Measurements from ENCODE around the gene GPR107.

GRCh38 chr9:130107234-130107861 lies 53.6 kb downstream of the GPR107 start:
- TF ChIP-seq CTCF (IDR thresholded peaks at IDR 0.05) (peak; percentile 80 to 87 (median 86)), POLR2A (IDR thresholded peaks at IDR 0.05) (no peak), POLR2AphosphoS5 (IDR thresholded peaks at IDR 0.05) (peak; percentile 11 to 48 (median 25)), EP300 (IDR thresholded peaks at IDR 0.05) (no peak)
